ENCODE results near the gene MAN2B2.
"Not testable (repeated sequence)": the region's sequence is repeated elsewhere in the genome, so short reads cannot be mapped to it uniquely, and the experiment has no call there.

Gene MAN2B2

DNA sequence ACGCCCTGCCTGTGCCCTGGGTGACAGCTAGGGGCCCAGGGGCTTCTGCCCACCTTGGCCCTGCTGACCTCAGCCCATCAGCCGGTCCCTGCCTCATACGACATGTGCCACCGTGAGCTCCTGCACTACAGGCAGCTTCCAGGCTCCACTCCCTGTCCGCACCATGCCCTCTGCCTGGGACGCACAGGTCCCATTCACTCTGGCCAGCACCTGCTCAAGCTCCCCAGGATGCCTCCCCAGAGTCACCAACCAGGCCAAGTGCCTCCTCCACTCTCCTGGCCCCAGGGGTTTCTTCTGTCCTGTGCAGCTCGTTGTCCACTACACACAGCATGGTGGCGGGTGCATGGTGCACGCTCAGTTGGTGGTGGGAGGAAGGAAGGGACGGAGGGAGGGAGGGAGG is 45.3 kb downstream of the MAN2B2 start:
- TF ChIP-seq CTCF (IDR thresholded peaks at IDR 0.05; ENCODE audit: insufficient read depth, missing control alignments): no peak
- no peak for FAIRE-seq
- no peak for DNase-seq (ENCODE audit: insufficient read length, low spot score)

DNA sequence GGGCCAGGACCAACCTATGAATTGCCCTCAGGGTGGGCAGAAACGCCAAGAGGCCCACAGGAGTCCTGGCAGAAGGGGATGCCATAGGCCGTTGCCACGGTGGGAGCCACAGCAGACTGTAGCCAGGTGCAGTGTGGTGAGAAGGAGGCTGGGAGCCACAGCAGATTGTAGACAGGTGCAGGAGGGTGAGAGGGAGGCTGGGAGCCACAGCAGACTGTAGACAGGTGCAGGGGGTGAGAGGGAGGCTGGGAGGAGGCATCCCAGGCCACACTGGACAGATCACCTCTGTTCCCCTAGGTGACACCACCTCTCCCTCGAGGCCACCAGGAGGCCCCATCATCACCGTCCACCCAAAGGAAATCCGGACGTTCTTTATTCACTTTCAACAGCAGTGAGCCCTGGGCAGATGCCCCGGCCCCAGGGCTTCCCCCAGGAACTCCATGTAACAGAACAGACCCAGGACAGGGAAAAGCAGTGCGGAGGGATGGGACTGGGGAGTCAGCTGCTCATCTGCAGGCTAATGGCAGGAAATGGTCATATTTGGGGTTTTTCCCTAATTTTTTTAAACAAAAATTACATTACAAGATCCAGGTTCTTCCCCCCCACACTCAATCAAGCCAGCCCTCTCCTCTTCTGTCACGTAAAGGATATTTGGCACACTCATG is 46.0 kb downstream of the MAN2B2 start:
- no peak for FAIRE-seq

DNA sequence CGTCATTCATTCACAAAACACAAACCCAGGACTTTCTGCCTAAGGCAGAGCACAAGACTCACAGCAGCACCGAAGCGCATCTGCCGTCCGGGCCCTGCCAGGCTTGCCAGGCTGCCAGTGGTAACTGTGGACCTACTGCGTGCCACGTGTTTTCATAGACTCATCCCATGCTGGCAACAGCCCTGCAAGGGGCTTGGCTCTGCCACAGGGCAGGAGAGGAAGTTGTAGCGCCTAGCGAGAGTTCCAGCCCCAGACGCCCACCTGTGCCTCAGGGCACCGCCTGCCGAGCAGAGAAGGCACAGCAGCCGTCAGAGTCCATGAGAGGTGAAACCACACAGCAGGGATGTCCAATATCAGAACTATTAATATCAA is 46.6 kb downstream of the MAN2B2 start:
- DNase-seq (ENCODE audit: insufficient read length, low spot score): no peak
- no peak for TF ChIP-seq CTCF (IDR thresholded peaks at IDR 0.05; ENCODE audit: insufficient read depth, missing control alignments)
- FAIRE-seq: no peak

More for the DNA sequence above, 46.0 kb downstream of the MAN2B2 start:
- DNase-seq (ENCODE audit: insufficient read length, low spot score): no peak
- no peak for TF ChIP-seq CTCF (IDR thresholded peaks at IDR 0.05; ENCODE audit: insufficient read depth, missing control alignments)

DNA sequence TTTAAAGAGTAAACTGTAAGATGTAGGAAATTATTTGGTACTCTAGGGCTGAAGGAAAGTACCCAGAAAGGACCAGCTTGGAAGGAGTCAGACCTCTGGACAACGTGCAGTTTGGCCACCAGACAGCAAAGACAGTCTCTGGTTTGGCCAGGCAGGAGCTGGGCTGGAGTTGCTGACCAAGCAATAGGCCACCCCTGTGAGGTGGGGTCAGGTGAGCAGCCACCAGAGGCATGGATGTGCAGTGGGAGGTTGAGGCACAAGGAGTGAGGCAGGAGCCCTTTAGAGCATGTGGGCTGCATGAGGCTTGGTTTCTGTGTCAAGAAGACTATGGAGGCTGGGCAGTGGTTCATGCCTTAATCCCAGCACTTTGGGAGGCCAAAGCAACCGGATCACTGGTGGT is 47.8 kb downstream of the MAN2B2 start:
- DNase-seq (ENCODE audit: insufficient read length, low spot score): no peak
- FAIRE-seq: no peak
- TF ChIP-seq CTCF (IDR thresholded peaks at IDR 0.05; ENCODE audit: insufficient read depth, missing control alignments): no peak

- no peak for TF ChIP-seq CTCF (IDR thresholded peaks at IDR 0.05; ENCODE audit: insufficient read depth, missing control alignments)
- DNase-seq (ENCODE audit: insufficient read length, low spot score) (no peak), FAIRE-seq (no peak)
Observed at GRCh38 chr4:6625256-6625655, 50.3 kb downstream of the MAN2B2 start.

DNA sequence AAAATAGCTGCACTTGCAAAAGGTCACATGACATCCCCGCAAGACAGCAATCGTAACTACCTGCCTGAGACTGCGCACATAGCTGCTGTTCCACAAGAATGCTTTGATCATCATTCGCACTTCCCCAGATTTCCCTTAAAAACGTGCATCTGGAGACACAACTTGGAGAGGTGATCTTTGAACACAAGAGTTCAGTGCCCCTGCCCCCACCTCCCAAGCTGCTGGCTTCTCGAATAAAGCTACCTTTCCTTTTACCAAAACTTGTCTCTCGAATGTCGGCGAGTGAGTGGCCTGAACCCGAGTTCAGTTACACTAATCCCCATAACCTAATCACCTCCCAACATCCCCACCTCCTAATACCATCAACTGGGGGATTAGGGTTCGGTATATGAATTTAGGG is 51.1 kb downstream of the MAN2B2 start:
- no peak for FAIRE-seq
- no peak for DNase-seq (ENCODE audit: insufficient read length, low spot score)
- no peak for TF ChIP-seq CTCF (IDR thresholded peaks at IDR 0.05; ENCODE audit: insufficient read depth, missing control alignments)

DNA sequence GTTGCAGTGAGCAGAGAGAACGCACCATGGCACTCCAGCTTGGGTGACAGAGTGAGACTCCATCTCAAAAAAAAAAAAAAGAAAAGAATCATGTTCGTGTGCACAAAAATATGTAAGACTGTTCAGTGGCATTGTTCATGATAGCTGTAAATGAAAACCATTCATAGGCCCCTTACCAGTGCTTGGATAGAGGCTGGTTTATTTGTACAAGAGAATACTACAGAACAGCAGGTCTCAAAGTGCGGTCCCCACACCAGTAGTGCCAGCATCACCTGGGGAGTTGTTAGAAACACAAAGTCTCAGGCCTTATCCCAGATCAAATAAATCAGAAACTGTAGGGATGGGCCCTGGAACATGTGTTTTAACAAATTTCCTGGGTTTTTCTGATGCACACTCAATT is 52.8 kb downstream of the MAN2B2 start:
- DNase-seq (ENCODE audit: insufficient read length, low spot score) (no peak), FAIRE-seq (no peak)
- TF ChIP-seq CTCF (IDR thresholded peaks at IDR 0.05; ENCODE audit: insufficient read depth, missing control alignments): no peak

- FAIRE-seq; DNase-seq (ENCODE audit: insufficient read length, low spot score): not testable (repeated sequence)
Observed at GRCh38 chr4:6628484-6628883, 53.5 kb downstream of the MAN2B2 start.
